SKM-1 (cell line): ENCODE data around the gene TIMM17B.
A peak's percentile ranks its signal among the peaks of the same experiment; 100 is the strongest.
"Not testable (repeated sequence)": the region's sequence is repeated elsewhere in the genome, so short reads cannot be mapped to it uniquely, and the experiment has no call there.

Experiments used
- DNase-seq: peaks from one replicate; lab custom pipeline; 2025; ENCODE audit not compliant: unreplicated experiment; lab: John Stamatoyannopoulos, UW

Gene TIMM17B

GRCh38 chrX:48897157-48897624 lies 377 bp downstream of the TIMM17B start:
- peak; percentile 9 for DNase-seq

GRCh38 chrX:48896611-48897011 lies 957 bp downstream of the TIMM17B start:
- DNase-seq = no peak

- DNase-seq = no peak
Observed at GRCh38 chrX:48894891-48895290, 2.7 kb downstream of the TIMM17B start.

- no peak for DNase-seq
Observed at GRCh38 chrX:48893556-48894348, 3.8 kb downstream of the TIMM17B start.

- no peak for DNase-seq
Observed at GRCh38 chrX:48892896-48893295, 4.7 kb downstream of the TIMM17B start.

- DNase-seq = peak; percentile 50
Observed at GRCh38 chrX:48891402-48892288, 5.9 kb downstream of the TIMM17B start.

- DNase-seq = no peak
Observed at GRCh38 chrX:48890934-48891401, 6.6 kb downstream of the TIMM17B start.

GRCh38 chrX:48890296-48890925 lies 7.2 kb downstream of the TIMM17B start:
- no peak for DNase-seq

GRCh38 chrX:48886586-48886985 lies 11.0 kb downstream of the TIMM17B start:
- DNase-seq = not testable (repeated sequence)

- no peak for DNase-seq
Observed at GRCh38 chrX:48883729-48884128, 13.8 kb downstream of the TIMM17B start.

GRCh38 chrX:48876944-48877343 lies 20.6 kb downstream of the TIMM17B start:
- not testable (repeated sequence) for DNase-seq

GRCh38 chrX:48872017-48872416 lies 25.6 kb downstream of the TIMM17B start:
- DNase-seq = not testable (repeated sequence)

- no peak for DNase-seq
Observed at GRCh38 chrX:48864210-48864609, 33.4 kb downstream of the TIMM17B start.

GRCh38 chrX:48854898-48855297 lies 42.7 kb downstream of the TIMM17B start:
- DNase-seq = no peak

GRCh38 chrX:48854121-48854804 lies 43.3 kb downstream of the TIMM17B start:
- DNase-seq = not testable (repeated sequence)

GRCh38 chrX:48853494-48853893 lies 44.1 kb downstream of the TIMM17B start:
- DNase-seq = not testable (repeated sequence)

- no peak for DNase-seq
Observed at GRCh38 chrX:48852857-48853256, 44.7 kb downstream of the TIMM17B start.

- no peak for DNase-seq
Observed at GRCh38 chrX:48848847-48849246, 48.7 kb downstream of the TIMM17B start.
